ENCODE data around the gene RFX8.
"Not testable (repeated sequence)": the region's sequence is repeated elsewhere in the genome, so short reads cannot be mapped to it uniquely, and the experiment has no call there.

Gene RFX8

DNA sequence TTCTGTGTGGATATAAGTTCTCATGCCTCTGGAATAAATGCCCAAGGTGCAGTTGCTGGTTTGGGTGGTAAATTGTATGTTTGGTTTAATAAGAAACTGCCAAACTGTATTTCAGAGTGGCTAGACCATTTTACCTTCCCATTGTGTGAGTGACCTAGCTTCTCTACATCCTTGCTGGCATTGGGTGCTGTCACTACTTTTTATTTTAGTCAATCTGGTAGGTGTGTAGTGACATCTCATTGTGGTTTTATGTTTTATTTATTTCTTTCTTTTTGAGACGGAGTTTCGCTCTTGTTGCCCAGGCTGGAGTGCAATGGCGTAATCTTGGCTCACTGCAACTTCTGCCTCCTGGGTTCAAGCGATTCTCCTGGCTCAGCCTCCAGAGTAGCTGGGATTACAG lies 36.4 kb downstream of the RFX8 start:
- not testable (repeated sequence) for DNase-seq

DNA sequence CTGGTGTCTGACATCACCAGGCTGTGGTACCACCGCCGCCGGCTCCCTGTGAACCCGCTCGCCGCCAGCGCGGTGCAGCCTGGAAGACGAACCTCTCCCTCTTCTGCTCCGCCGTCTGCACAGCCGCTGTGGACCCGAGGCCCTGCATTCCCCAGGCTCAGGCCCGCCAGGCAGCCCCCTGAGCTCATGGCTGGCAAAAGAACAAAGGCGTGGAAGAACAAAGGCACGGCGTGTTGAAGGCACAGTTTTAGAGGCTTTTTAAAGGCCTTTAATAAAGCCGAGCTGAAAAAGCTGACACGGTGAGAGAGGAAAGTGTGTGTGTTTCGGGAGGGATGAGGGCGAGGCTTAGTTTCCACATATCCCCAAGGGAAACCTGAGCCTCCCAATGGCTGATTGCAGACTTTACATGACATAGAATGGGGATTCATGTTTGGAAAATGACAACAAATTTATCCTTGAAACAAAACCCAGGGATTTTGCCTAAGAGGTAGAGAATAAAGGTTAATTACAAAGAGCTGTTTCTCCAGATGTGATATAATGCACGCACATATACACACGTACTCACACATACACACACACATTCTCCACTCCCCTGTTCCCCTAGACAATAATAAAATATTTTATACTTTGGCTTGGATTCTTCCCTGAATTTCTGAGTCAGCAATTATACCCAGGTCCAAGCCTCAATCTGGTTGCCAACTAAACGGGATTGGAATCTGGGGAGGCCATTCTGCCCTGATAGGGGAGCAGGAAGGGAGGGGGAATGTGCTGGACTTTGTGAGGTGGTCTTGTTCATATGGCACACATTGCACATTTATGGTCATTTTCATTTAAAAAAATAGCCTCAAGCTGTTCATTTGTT lies 39.7 kb downstream of the RFX8 start:
- DNase-seq, result no peak

DNA sequence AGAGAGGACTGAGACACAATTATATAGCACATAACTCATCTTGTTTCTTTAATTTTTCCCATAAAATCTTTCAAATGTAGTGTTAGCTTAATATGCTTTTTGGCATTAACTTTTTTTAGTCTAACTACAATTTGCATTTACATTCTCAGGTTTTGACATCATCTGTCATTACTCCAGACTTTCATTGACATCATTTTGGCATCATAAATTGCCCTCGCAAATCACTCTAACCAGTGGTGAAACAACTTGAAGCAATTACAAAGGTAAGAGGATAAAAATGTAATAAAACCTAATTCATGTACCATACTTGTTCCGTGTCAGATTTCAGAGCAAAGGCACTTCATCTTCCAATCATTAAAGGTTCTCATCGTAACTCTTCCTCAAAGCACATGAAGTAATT lies 41.4 kb downstream of the RFX8 start:
- no peak for DNase-seq

DNA sequence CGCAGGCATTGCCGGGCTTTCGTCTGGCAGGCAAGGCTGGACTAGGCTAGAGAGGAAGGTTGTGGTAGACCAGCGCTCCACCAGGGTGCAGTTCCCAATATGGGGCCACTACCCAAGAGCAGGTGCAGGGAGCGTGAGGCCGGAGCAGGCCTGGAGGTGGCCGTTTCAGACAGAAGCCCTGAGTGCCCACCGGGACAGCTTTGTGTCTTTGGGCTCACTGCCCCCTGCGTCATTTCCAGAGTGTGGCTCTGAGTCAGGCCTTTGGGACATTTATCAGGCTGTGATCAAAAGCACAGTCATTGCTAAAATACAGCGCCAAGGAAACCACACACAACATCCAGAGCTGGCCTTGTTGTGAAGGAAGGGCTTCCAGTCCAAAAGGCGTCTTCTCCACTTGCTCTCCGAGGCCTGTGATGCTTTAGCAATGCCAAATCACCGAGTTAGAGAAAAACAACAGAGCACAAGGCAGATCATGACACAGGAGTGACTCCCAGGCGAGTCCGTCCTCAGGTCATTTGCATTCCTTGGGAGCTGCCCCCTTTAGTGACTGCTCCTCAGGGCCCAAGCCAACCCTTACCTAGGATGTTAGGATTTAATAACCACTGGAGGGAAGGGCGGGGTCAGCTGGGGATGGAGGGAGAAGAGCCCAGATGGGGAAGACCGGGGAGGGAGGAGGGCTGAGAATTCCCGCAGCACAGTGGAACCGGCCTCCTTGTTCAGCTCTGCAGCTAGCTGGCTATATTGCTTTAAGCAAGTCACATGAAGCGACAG lies 42.3 kb downstream of the RFX8 start:
- no peak for DNase-seq

DNA sequence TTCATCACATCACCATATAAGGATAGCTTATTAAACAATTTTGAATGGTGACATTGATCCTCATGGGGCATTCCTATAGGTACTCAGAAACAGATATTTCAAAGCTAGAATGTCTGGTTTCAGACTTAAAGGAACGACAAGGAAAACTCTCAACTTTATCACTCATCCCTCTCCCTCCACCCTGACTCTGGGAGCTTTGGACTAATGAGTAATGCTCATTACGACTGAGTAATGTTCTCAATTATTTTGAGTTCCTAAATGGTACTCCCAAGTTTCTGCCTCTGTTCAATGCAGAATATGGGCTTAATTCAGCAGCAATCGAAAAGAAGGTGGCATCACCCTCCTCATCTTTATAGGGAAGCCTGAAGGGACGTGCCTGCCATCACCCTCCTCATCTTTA lies 43.4 kb downstream of the RFX8 start:
- no peak for DNase-seq

DNA sequence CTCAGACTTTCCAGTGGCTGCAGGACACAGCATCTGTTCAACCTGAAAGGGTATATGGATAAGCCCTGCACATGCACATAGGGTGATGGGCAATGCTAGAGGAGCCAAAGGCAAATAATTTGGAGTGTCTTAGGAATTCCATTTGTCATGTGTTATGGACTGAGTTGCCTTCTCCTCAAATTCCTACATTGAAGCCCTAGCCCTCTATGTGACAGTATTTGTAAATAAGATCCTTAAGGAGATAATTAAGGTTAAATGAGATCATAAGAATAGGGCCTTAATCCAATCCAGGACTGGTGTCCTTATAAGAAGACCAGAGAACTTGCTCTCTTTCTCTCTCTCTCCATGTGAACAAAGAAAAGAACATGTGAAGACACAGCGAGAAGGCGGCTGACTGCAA lies 44.8 kb downstream of the RFX8 start:
- no peak for DNase-seq

DNA sequence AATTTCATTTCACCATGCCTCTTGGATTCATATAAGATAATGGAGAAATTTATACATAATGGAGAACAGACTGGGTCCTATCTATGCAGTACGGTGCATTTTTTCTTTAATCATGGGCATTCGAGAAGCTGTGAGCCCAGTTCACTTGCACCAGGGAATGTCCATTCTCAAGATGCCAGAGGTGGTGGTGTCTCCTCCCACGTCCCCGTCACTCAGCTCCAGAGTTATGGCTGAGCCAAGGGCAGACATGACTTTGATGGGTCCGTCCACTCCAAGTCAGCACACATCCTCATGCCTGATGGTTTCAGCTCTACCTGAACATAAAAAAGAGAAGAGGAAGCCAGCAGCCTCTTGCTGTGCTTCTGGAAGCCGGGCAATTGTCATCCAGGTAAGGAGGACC lies 45.5 kb downstream of the RFX8 start:
- DNase-seq, result no peak

DNA sequence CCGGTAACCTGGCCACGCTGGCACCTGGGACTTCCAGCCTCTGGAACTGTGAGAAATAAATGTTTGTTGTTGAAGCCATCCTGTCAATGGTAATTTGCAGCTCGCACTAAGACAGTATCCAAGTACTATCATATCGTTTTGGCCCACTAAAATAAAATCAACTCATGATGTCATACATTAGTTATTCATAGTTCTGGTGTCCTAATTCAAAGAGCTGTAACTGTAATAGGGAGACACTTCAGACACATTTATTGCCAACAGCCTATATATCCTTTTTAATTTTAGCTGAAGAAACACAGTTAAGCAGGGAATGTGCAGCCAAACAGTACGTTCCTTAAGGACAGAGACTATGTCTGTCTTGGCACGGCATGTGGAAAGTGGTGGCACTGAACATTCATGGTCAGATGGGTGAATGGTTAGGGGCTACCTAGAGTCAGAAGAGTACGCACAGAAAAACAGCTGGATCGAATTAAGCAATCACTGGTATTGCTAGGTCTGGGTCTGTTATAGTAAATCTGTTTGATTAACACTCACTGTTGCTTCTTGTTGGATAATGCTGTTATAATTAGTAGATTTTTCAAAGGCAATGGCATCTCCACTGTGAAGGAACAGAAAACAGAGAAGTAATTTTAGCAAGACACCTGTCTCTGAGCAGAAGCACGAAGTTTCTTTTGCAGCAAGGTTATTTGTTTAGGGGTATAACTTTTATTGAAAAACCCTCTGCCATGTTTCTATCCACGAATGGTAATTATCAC lies 46.3 kb downstream of the RFX8 start:
- DNase-seq, result no peak

DNA sequence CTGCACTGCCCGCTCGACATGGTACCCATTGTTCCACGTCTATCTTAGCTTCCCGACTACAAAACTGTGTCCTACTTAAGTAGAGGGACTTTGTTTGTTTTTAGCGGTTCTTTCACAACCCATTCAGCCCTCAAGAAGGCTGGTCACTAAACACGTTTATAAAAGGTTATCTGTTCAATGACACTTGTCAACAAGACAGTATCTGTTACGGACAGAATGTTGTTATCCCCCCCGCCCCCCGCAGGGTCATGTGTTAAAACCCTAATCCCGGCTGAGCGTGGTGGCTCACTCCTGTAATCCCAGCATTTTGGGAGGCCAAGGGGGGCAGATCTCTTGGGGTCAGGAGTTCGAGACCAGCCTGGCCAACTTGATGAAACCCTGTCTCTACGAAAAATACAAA lies 47.2 kb downstream of the RFX8 start:
- no peak for DNase-seq

DNA sequence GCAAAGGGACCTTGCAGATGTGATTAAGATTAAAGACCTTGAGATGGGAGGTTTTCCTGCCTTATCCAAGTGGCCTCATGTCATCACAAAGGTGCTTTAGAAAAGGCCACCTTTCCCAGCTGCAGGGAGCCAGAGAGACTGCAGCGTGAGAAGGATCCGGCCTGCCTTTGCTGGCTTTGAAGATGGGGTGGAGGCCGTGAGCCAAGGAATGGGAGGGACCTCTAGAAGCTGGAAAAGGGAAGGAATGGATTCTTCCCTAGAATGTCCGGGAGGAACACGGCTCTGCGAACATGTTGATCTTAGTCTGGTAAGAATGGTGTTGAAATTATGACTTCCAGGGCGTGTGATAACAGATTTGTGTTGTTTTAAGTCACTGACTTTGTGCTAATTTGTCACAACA lies 47.7 kb downstream of the RFX8 start:
- DNase-seq, result no peak

DNA sequence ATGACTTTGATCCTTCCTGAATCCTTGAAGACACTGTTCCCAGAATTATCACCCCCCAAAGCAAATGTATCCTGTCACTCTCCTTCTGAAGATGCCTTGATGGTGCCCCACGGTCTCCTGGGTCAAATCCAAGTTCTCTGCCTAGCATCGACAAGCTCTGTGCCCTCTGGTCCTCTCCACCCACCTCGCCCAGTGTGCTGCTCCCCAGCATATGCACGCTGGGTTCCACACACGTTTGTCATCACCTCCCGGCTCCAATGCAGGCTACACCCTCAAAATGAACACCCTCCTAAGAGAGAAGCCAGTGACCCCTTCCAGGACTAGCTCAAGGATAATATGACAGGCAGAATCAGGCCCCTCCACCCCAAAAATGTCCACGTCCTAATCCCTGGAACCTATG lies 48.1 kb downstream of the RFX8 start:
- DNase-seq, result no peak

DNA sequence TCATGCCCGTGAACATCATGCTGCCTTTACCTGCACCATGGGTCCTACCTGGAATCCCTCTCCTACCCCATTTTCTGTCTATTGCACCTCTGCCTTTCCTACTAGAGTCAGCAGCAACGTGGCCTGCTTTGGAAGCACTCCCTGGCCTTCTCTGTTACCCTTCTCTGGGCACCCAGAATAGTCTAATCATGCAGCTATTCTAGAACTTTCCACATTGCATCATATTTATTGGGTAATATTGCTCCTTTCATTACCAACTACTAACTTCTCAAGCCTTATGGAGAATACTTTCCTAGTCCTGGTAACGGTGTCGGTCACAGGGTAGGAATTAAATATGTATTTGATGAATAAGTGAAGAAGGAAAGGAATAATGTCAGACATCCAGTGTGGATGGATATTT lies 54.3 kb downstream of the RFX8 start:
- DNase-seq, result no peak

DNA sequence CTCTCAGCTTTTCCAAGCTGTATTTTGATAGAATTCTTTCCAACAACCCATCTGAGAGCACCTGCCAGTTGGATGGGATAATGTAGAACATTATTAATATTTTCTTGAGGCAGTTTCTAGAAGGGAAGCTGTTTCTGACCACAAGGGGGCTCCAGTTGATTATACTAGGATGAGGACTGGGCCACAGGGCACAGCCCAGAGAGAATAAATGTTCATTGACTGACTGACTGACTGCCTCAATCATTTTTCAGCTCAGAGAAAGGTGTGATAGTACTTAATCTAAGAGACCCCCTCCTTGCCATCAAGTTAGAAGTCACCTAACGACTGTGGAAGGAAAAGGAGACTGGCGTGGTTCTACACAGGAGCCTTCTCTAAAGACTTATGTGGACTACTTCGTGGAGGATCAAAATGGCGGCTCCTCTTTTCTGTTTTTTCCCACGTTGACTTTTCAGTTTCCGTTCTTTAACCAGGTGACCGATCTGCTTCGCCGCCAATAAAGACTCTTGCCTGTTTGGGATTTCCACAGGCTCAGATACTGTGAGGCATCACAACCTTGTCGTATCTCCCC lies 55.7 kb downstream of the RFX8 start:
- peak; percentile 54 to 55 for DNase-seq

DNA sequence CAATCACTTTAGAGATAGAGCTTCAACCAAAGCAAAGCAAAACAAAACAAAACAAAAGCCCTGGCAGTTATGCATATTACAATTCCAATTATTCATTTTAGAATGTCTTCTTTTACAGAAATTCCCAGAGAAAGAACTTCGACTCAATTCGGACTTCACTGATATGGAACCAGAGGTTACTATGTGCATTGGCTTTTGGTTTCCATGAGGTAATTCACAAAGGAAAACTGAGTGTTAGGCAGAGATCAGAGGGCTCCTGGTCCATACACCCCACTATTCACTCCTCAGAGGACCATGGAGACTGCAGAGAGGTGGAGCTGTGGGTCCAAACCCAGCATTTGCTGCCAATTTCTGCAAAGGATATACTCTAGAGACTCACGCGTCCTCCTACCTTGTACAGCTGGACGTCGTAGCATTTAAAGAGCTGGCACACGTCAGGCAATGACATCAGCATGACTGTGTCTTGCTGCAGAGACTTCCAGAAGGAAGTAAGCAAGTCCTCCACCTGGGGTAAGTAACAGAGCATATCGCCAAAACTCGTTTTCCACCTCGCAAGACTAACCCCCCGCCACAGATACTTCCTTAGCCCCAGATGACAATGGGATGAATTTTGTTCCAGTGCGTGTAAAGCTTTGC lies 56.3 kb downstream of the RFX8 start:
- no peak for DNase-seq

DNA sequence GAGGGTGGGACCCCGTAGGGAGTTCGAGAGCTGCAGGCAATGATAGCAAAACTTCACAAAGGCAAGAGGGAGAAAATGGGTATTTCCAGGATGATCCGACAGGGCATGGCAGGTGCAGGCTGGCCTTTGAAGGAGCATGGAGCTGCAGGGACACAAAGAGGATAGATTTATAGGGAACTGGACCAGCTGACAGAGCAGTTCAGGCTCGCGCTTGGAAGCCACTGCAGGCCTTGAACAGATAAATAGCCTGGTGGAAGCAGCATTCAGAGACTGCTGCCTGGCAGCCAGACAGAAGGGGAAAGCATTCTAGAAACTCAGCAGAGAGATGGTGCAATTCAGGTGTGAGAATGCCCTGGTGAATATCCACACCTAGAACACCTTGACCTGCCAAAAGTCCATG lies 58.3 kb downstream of the RFX8 start:
- no peak for DNase-seq

DNA sequence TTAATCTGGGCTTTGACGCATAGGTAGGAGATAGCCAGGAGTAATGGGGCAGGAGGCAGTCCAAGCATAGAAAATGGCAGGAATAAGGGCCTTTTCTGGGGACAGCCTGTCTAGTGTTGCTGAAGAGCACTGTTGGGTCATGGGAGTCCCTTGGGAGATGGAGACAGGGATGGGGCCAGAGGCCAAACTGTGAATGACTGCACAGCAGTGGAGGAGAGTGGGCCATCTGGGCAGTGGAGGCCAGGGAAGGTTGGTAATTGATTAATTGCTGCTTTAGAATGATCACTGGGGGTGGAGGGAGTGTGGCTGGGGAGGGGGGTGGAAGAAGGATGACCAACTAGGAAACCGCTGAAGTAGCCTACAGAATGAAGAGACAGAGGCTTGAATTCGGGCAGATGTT lies 59.0 kb downstream of the RFX8 start:
- no peak for DNase-seq

DNA sequence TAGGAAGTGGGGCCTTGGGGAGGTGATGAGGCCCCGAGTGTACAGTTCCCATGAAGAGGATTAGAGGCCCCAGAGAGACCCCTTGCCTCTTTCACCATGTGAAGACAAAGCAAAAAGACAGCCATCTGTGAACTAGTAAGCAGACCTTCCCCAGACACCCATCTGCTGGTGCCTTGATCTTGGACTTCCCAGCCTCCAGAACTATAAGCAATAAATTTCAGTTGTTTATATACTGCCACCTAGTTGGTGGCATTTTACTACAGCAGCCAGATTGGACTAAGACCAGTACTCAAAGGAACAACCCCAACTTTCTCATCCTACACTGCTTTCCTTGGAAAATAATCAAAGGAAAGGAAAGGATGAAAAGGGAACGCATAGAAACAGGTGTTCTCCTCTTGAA lies 59.7 kb downstream of the RFX8 start:
- DNase-seq, result no peak

DNA sequence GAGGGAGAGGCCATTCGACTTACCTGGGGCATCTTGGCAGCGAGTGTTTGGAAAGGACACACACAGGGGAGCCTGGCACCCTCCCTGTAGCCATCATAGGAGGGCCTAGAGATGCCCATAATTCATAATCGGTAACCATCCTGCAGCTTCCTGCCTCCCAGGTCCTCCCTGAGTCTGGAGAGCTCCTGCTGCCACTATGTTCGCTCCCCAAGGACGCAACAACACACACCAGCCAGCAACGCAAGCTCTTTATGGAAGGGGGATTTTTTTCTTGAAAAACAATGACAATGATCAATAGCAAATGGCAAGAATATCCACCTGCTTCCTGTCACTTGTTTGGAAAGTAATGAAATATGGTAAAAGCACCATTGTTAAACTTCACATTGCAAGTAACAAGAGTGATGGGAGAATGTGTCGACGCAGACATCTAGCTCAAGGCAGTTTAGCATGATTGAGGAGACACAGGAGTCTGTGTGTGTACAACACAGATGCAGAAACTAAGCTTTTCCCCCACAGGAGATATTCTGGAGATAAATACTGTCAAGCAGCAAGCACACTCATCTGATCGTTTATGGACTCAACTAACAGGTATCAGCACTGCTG lies 62.7 kb downstream of the RFX8 start:
- DNase-seq, result no peak

DNA sequence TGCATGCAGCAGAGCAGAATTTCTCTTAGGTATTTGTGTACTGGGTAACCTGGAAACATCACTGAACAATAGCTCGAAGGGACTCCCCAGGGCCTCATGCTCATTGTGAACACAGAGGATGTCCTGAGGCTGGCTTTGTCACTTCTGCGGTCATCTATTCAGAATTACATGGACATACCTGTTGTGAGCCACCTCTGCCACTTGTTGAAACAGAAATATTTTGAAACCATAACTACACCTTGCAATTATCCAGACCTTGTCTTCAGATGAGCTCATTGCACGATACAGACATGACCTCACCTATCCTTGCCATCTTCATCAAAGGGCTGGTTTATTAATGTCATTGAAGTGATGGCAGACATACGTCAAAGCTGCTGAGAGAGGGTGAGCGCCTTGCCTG lies 64.2 kb downstream of the RFX8 start:
- DNase-seq, result no peak

DNA sequence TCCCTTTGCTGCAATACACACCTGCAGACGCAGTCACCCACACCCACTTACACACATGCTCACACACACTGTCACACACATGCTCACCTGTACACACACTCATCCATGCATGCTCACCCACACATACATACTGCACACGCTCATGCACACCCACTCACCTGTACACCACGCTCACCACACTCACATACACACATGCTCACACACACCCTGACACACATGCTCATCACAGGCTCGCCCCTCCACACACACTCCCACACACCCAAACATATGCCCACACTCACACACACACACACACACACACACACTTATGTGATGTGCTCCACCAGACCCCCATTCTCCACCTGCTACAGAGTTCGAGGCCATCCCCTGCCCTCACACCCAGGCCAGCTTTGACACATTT lies 64.8 kb downstream of the RFX8 start:
- DNase-seq, result no peak

DNA sequence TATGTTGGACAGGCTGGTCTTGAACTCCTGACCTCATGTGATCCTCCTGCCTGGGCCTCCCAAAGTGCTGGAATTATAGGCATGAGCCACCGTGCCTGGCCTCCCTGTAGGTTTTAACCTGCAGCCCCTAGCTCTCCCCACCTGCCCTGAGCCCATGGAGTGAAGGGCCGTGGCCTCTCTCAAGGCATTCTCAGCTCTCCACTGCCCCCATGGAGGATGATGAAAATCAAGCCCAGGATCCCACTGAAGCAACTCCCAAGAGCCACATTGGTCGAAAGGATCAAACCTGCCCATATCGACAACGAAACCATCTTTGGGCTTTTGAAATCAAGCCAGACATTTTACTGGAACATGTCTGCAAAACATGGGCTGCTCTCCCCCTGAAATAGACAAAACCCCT lies 65.2 kb downstream of the RFX8 start:
- no peak for DNase-seq

DNA sequence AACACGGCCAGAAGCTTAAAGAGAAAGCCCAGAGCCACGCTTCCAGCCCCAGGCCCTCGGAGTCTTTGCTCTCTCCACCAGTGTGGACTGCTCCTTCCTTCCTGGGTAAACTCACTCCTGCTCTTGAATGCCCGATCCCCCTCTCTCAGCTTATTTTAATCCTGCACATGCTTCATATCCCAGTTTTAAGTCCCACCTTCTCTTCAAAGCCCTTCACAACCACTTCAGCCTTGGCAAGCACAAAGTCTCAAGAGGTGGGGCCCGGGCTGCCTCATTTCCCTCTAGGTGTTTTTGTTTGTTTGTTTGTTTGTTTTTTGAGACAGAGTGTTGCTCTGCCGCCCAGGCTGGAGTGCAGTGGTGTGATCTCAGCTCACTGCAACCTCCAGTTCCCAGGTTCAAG lies 66.0 kb downstream of the RFX8 start:
- no peak for DNase-seq
